Measurements from ENCODE around the gene PECR.

- TF ChIP-seq POLR2A (IDR thresholded peaks at IDR 0.05; ENCODE audit: low read depth, low read length), result no peak
- no peak for TF ChIP-seq CTCF (conservative IDR thresholded peaks at IDR 0.05; ENCODE audit: low read depth, low read length)
- no peak for TF ChIP-seq SMC3 (IDR thresholded peaks at IDR 0.05; ENCODE audit: low read depth, low read length)
- TF ChIP-seq FOS (IDR thresholded peaks at IDR 0.05; ENCODE audit: low read depth, low read length), result no peak
These were observed 5.8 kb downstream of the PECR start for GRCh38 chr2:216075510-216076485.

All from IMR-90 (cell line).